IMR-90 (cell line): ENCODE results near the gene GNAT1. TPM values are rescaled to one million over a fixed set of nuclear protein-coding genes. Genes with fewer than 3 reads are reported as not detected.
A peak's percentile ranks its signal among the peaks of the same experiment; 100 is the strongest.

ENCODE experiments used
- ATAC-seq: fragments of 200-7000 bp; cut with Tn5 transposase; 2 replicates; pipeline ENCODE4 v1.9.1; 2020; ENCODE audit warnings: low read depth, mild to moderate bottlenecking, moderate library complexity
- BruUV-seq: library from RNA; stranded (reverse); fragments of 400-500 nt; replicated peaks from 2 replicates; lab custom pipeline; 2021; lab: Mats Ljungman, UMichigan
- CTCF ChIA-PET: fragments of 300-600 bp; formaldehyde crosslinking; extraction: SDS; loops from one replicate; lab custom pipeline; 2021; ENCODE audit warnings: antibody characterized with exemption; lab: Yijun Ruan, JAX
- POLR2A ChIA-PET: fragments of 300-600 bp; sonication (Branson Sonifier 250); formaldehyde crosslinking; loops from one replicate; lab custom pipeline; 2022; ENCODE audit warnings: antibody characterized with exemption; ENCODE audit not compliant: unreplicated experiment; lab: Charles Lee
- DNase-seq: peaks from one replicate; pipeline ENCODE4 v3.0.0; 2013
- H2AFZ ChIP-seq: replicated peaks from 2 replicates; pipeline ENCODE3; 2013; ENCODE audit warnings: low read length, mild to moderate bottlenecking; ENCODE audit not compliant: poor library complexity
- H2AK5ac ChIP-seq: 2 replicates; pipeline ENCODE4 v1.6.1; 2013; ENCODE audit warnings: low read depth, low read length, inconsistent platforms
- H2AK9ac ChIP-seq: replicated peaks from 2 replicates; pipeline ENCODE3; 2013; ENCODE audit warnings: mild to moderate bottlenecking, low read depth, low read length, moderate library complexity; ENCODE audit not compliant: poor library complexity
- H2BK120ac ChIP-seq: 2 replicates; pipeline ENCODE4 v1.6.1; 2013; ENCODE audit warnings: low read depth, low read length, inconsistent platforms
- H2BK15ac ChIP-seq: 3 replicates; pipeline ENCODE4 v1.6.1; 2013; ENCODE audit warnings: low read depth, low read length, inconsistent platforms
- H2BK20ac ChIP-seq: 2 replicates; pipeline ENCODE4 v1.6.1; 2013; ENCODE audit warnings: low read depth, mild to moderate bottlenecking, inconsistent platforms, low read length, moderate library complexity
- H2BK5ac ChIP-seq: 2 replicates; pipeline ENCODE4 v1.6.1; 2013; ENCODE audit warnings: mild to moderate bottlenecking, low read depth, low read length, inconsistent platforms; ENCODE audit not compliant: poor library complexity, severe bottlenecking
- H3K14ac ChIP-seq: replicated peaks from 2 replicates; pipeline ENCODE4 v1.6.1; 2013; ENCODE audit warnings: low read depth, low read length, inconsistent platforms
- H3K18ac ChIP-seq: 2 replicates; pipeline ENCODE4 v1.6.1; 2013; ENCODE audit warnings: low read depth, low read length, control low read depth
- H3K23ac ChIP-seq: 2 replicates; pipeline ENCODE4 v1.6.1; 2013; ENCODE audit warnings: low read depth, low read length, inconsistent platforms
- H3K27ac ChIP-seq: 2 replicates; pipeline ENCODE4 v1.5.1; 2013; ENCODE audit warnings: mild to moderate bottlenecking, control low read depth, low read length; ENCODE audit not compliant: insufficient read depth
- H3K27me3 ChIP-seq: 2 replicates; pipeline ENCODE4 v1.6.1; 2013; ENCODE audit warnings: low read length; ENCODE audit not compliant: control insufficient read depth, insufficient read depth
- H3K36me3 ChIP-seq: 2 replicates; pipeline ENCODE4 v1.6.1; 2013; ENCODE audit warnings: low read length, mixed read lengths; ENCODE audit not compliant: control insufficient read depth, insufficient read depth
- H3K4ac ChIP-seq: 2 replicates; pipeline ENCODE4 v1.6.1; 2013; ENCODE audit warnings: low read depth, low read length, inconsistent platforms
- H3K4me1 ChIP-seq: 2 replicates; pipeline ENCODE4 v1.6.1; 2013; ENCODE audit warnings: low read length, mixed read lengths; ENCODE audit not compliant: control insufficient read depth, insufficient read depth
- H3K4me2 ChIP-seq: 2 replicates; pipeline ENCODE4 v1.6.1; 2013; ENCODE audit warnings: low read depth, mild to moderate bottlenecking, control low read depth, low read length, moderate library complexity
- H3K4me3 ChIP-seq: 2 replicates; pipeline ENCODE4 v1.5.1; 2013; ENCODE audit warnings: low read depth, mild to moderate bottlenecking, control low read depth, low read length, moderate library complexity; ENCODE audit not compliant: insufficient read depth
- H3K56ac ChIP-seq: 2 replicates; pipeline ENCODE4 v1.6.1; 2013; ENCODE audit warnings: low read length, inconsistent platforms; ENCODE audit not compliant: insufficient read depth; ENCODE audit errors: extremely low read depth
- H3K79me1 ChIP-seq, 2 experiments: 2 replicates each; pipeline ENCODE4 v1.6.1; 2013; ENCODE audit warnings: low read length in 2 of 2, inconsistent platforms in 1 of 2, low read depth in 1 of 2
- H3K9ac ChIP-seq: 2 replicates; pipeline ENCODE4 v1.6.1; 2013; ENCODE audit warnings: low read depth, low read length, control low read depth
- H3K9me1 ChIP-seq: 2 replicates; pipeline ENCODE4 v1.6.1; 2013; ENCODE audit warnings: low read length, inconsistent platforms; ENCODE audit not compliant: insufficient read depth
- H3K9me3 ChIP-seq: 2 replicates; pipeline ENCODE4 v1.6.1; 2013; ENCODE audit warnings: low read length; ENCODE audit not compliant: control insufficient read depth, insufficient read depth
- H4K20me1 ChIP-seq: 2 replicates; pipeline ENCODE4 v1.6.1; 2013; ENCODE audit warnings: low read length, inconsistent platforms; ENCODE audit not compliant: insufficient read depth
- H4K5ac ChIP-seq: 2 replicates; pipeline ENCODE4 v1.6.1; 2013; ENCODE audit warnings: mild to moderate bottlenecking, low read depth, low read length, control low read depth
- H4K8ac ChIP-seq, 2 experiments: 2 replicates each; pipeline ENCODE4 v1.6.1; 2013; ENCODE audit warnings: low read depth in 2 of 2, low read length in 2 of 2, control low read depth in 1 of 2, inconsistent platforms in 1 of 2
- H4K91ac ChIP-seq: 2 replicates; pipeline ENCODE4 v1.6.1; 2013; ENCODE audit warnings: low read depth, low read length, inconsistent platforms; ENCODE audit not compliant: insufficient read depth
- BHLHE40 ChIP-seq: fragments of 150-350 bp; IDR thresholded peaks from 2 replicates; pipeline ENCODE4 v1.6.1; 2016; ENCODE audit warnings: mild to moderate bottlenecking, low read depth, low read length
- CHD1 ChIP-seq: IDR thresholded peaks from 2 replicates; pipeline ENCODE4 v1.6.1; 2012; ENCODE audit warnings: low read depth, low read length, improper control_type of control experiment
- MAFK ChIP-seq: IDR thresholded peaks from 2 replicates; pipeline ENCODE4 v1.6.1; 2012; ENCODE audit warnings: low read depth, low read length, improper control_type of control experiment
- MAZ ChIP-seq: IDR thresholded peaks from 2 replicates; pipeline ENCODE4 v1.6.1; 2012; ENCODE audit warnings: low read depth, mild to moderate bottlenecking, low read length, improper control_type of control experiment, moderate library complexity, borderline replicate concordance
- MXI1 ChIP-seq: IDR thresholded peaks from 2 replicates; pipeline ENCODE4 v1.6.1; 2012; ENCODE audit warnings: low read depth, mild to moderate bottlenecking, low read length, moderate library complexity, borderline replicate concordance
- RAD21 ChIP-seq: IDR thresholded peaks from 2 replicates; pipeline ENCODE4 v1.6.1; 2012; ENCODE audit warnings: low read length, improper control_type of control experiment
- RFX5 ChIP-seq: IDR thresholded peaks from 2 replicates; pipeline ENCODE4 v1.8.0; 2012; ENCODE audit warnings: low read depth, mild to moderate bottlenecking, low read length, moderate library complexity
- SMC3 ChIP-seq: fragments of 150-350 bp; IDR thresholded peaks from 2 replicates; pipeline ENCODE4 v1.6.1; 2016; ENCODE audit warnings: low read depth, mild to moderate bottlenecking, antibody characterized with exemption, low read length, moderate library complexity
- whole genome bisulfite sequencing, 2 experiments: methylation state at CpG; one replicate each; pipeline versions ENCODE4 v1.1.5 to v1.1.7; 2013; ENCODE audit warnings: missing lambda C conversion rate in 2 of 2; ENCODE audit not compliant: insufficient read length in 1 of 2; ENCODE audit errors: extremely low coverage in 2 of 2; 5-methylcytosine and 5-hydroxymethylcytosine counted together
- dilution Hi-C: fragments of 300-500 bp; cut with HindIII; formaldehyde crosslinking; loops from one replicate; pipeline ENCODE4 v1.14.3; 2018; ENCODE audit warnings: low sequenced_read_pairs; ENCODE audit not compliant: unreplicated experiment
- in situ Hi-C: fragments of 300-500 bp; cut with MboI; formaldehyde crosslinking; loops from 3 replicates; pipeline ENCODE4 v1.14.3; 2019; ENCODE audit warnings: low sequenced_read_pairs, inconsistent platforms, mixed read lengths
- intact Hi-C: fragments of 100-400 bp; cut with micrococcal nuclease; formaldehyde crosslinking; loops from 2 replicates; pipeline ENCODE4 v1.10.0; 2022
- polyA plus RNA-seq, 3 experiments: library from polyadenylated mRNA; depleted of rRNA; stranded (reverse); fragments of >200 nt; gene quantifications; 2 replicates each; pipeline ENCODE4 v1.2.3, GENCODE V29; 2012; ENCODE audit warnings: low replicate concordance in 1 of 3
- total RNA-seq: library from RNA; depleted of rRNA; stranded (reverse); fragments of >200 nt; gene quantifications from 2 replicates; pipeline ENCODE4 v1.2.3, GENCODE V29; 2012
- TF ChIP-seq, protein P1 (sequence below): fragments of 150-350 bp; IDR thresholded peaks from 2 replicates; pipeline ENCODE4 v1.6.1; 2016; ENCODE audit warnings: low read depth, mild to moderate bottlenecking, low read length, moderate library complexity, borderline replicate concordance

GNAT1 gene
- total and polyA plus RNA-seq, 2 of the 4 experiments (the other 2 are of a cell fraction) = not detected

GRCh38 chr3:50155491-50155878 is 35.9 kb upstream of the GNAT1 start:
- Histone ChIP-seq H4K5ac (no peak overlapping the region), H2AK5ac (no peak overlapping the region; the same call in 1 of the 2 replicates), H3K9me3 (no peaks in the 10 kb centered on the region), H3K27me3 (peaks cover 7% of the 10 kb centered on the region; the same call in 1 of the 2 replicates), H4K8ac (peak overlapping the region in 1 of 2 experiments; percentile 31; a peak in 2 of 4 replicates), H3K9me1 (0 out of 2 replicates have a peak, but pooled peaks cover 2% of the 10 kb centered on the region), H3K23ac (peak overlapping the region; percentile 87; the same call in 1 of the 2 replicates), H2BK120ac (0 out of 2 replicates have a peak overlapping the region, but pooled peaks have one; percentile 8), H2BK20ac (no peak overlapping the region), H3K14ac (peak overlapping the region; percentile 89; the same call in 1 of the 2 replicates), H3K9ac (peak overlapping the region; percentile 72), H3K4ac (peak overlapping the region; percentile 98), H4K20me1 (0 out of 2 replicates have a peak, but pooled peaks cover 4% of the 10 kb centered on the region), H2AK9ac (peak overlapping the region; percentile 98), H2AFZ (peak overlapping the region; percentile 90), H3K4me3 (peak overlapping the region; percentile 45), H3K4me2 (peak overlapping the region; percentile 84), H3K79me1 (peaks cover 8 to 41% of the 10 kb centered on the region in 2 experiments; a peak in 3 of 4 replicates), H3K36me3 (0 out of 2 replicates have a peak, but pooled peaks cover 4% of the 10 kb centered on the region), H2BK5ac (peak overlapping the region; percentile 19), H3K18ac (no peak overlapping the region), H3K4me1 (peaks cover 19% of the 10 kb centered on the region), H3K56ac (no peak overlapping the region), H2BK15ac (no peak overlapping the region), H4K91ac (0 out of 2 replicates have a peak overlapping the region, but pooled peaks have one; percentile 55), H3K27ac (peak overlapping the region; percentile 2; the same call in 1 of the 2 replicates)
- ATAC-seq = no peak; the same call in 1 of the 2 replicates
- BruUV-seq = no TSS peak
- in situ Hi-C loops = no loop called here
- DNase-seq = no peak
- 0% methylated on average over 17 of the region's 37 CpGs; no CpG with 5 or more reads in 1 of the 2 experiments for WGBS, 2 experiments
- ChIA-PET CTCF (interaction anchor here (2.4 kb wide), 1 partner anchor 34 kb away, joined by 6 read pairs; no protein-coding TSS in a partner anchor), POLR2A (no interaction called here)
- intact Hi-C loops = loop anchor here (1.0 kb wide), 2 partner anchors 33 to 34 kb away; no protein-coding TSS in a partner anchor
- dilution Hi-C loops = no loop called here
- TF ChIP-seq SMC3 = no peak
- TF ChIP-seq RAD21 = no peak
- no peak for TF ChIP-seq RFX5
- no peak for TF ChIP-seq CHD1
- TF ChIP-seq MAZ = no peak
- TF ChIP-seq, protein P1, sequence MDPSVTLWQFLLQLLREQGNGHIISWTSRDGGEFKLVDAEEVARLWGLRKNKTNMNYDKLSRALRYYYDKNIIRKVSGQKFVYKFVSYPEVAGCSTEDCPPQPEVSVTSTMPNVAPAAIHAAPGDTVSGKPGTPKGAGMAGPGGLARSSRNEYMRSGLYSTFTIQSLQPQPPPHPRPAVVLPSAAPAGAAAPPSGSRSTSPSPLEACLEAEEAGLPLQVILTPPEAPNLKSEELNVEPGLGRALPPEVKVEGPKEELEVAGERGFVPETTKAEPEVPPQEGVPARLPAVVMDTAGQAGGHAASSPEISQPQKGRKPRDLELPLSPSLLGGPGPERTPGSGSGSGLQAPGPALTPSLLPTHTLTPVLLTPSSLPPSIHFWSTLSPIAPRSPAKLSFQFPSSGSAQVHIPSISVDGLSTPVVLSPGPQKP = no peak
- no peak for TF ChIP-seq BHLHE40
- TF ChIP-seq MAFK = no peak
- TF ChIP-seq MXI1 = no peak
